NB4 (cell line): Measurements from ENCODE around the gene AGBL5.

Source experiments
- CTCF ChIP-seq: IDR thresholded peaks from one replicate; pipeline ENCODE4 v1.5.1; 2012; ENCODE audit warnings: low read depth, low read length
- TF ChIP-seq, protein P1 (sequence below): IDR thresholded peaks from 2 replicates; pipeline ENCODE4 v1.6.1; 2011; ENCODE audit warnings: low read depth, low read length

DNA sequence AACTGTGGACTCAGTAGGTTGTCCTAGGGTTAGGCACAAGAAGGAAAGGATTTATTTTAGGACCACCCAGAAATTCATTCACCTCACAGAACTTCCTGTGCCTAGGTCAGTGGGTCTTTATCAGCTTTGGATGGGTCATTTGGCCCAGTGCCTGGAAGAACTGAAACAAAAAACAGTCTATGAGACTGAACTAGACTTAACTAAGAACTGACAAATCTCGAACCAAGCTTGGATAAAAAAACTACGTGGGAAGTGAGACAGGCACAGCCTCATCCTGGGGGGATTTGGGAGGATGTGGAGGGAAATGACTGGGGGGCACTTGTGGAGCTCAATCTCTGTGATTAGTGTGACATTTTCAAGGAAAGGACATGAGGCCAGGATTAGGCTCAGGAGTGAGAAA is 22.3 kb downstream of the AGBL5 start:
- TF ChIP-seq, protein P1, sequence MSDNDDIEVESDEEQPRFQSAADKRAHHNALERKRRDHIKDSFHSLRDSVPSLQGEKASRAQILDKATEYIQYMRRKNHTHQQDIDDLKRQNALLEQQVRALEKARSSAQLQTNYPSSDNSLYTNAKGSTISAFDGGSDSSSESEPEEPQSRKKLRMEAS, result no peak
- TF ChIP-seq CTCF, result no peak
